ACC112 (cell line): Measurements from ENCODE around the gene ARMC3.

ENCODE experiments used
- H2AFZ ChIP-seq: fragments of 200-600 bp; sonication (generic); one replicate; pipeline ENCODE4 v1.6.0; 2017; ENCODE audit warnings: antibody characterized with exemption, low read length; ENCODE audit not compliant: unreplicated experiment
- H3K27ac ChIP-seq: fragments of 200-600 bp; sonication (generic); 2 replicates; pipeline ENCODE4 v1.5.1; 2014; ENCODE audit warnings: low read depth, mild to moderate bottlenecking, antibody characterized with exemption, low read length, moderate library complexity
- H3K27me3 ChIP-seq: fragments of 200-600 bp; sonication (generic); 2 replicates; pipeline ENCODE4 v1.6.1; 2014; ENCODE audit warnings: mild to moderate bottlenecking, antibody characterized with exemption, low read length, moderate library complexity, mixed read lengths; ENCODE audit not compliant: insufficient read depth
- H3K36me3 ChIP-seq: fragments of 200-600 bp; sonication (generic); 2 replicates; pipeline ENCODE4 v1.6.1; 2016; ENCODE audit warnings: mild to moderate bottlenecking, antibody characterized with exemption, low read length, moderate library complexity, mixed read lengths; ENCODE audit not compliant: insufficient read depth
- H3K4me1 ChIP-seq: fragments of 200-600 bp; sonication (generic); one replicate; pipeline ENCODE4 v1.6.1; 2016; ENCODE audit warnings: low read length, mixed read lengths; ENCODE audit not compliant: insufficient read depth, unreplicated experiment, control insufficient read depth
- H3K4me3 ChIP-seq: fragments of 200-600 bp; sonication (generic); 2 replicates; pipeline ENCODE4 v1.5.1; 2014; ENCODE audit warnings: mild to moderate bottlenecking, low read depth, low read length
- H3K79me2 ChIP-seq: fragments of 200-600 bp; sonication (generic); one replicate; pipeline ENCODE4 v1.6.0; 2016; ENCODE audit warnings: low read length; ENCODE audit not compliant: control insufficient read depth, unreplicated experiment, insufficient read depth

ARMC3 gene

GRCh38 chr10:22962817-22963216 lies 35.0 kb downstream of the ARMC3 start:
- Histone ChIP-seq H3K27ac (no peak overlapping the region), H3K4me3 (no peak overlapping the region), H3K4me1 (peaks cover 9% of the 10 kb centered on the region), H3K36me3 (no peaks in the 10 kb centered on the region), H2AFZ (no peak overlapping the region), H3K27me3 (no peaks in the 10 kb centered on the region), H3K79me2 (no peaks in the 10 kb centered on the region)

GRCh38 chr10:22969704-22970103 lies 41.9 kb downstream of the ARMC3 start:
- Histone ChIP-seq H3K4me3 (no peak overlapping the region), H3K27me3 (no peaks in the 10 kb centered on the region), H3K27ac (no peak overlapping the region), H3K4me1 (peaks cover 3% of the 10 kb centered on the region), H3K36me3 (no peaks in the 10 kb centered on the region), H3K79me2 (no peaks in the 10 kb centered on the region), H2AFZ (no peak overlapping the region)

DNA sequence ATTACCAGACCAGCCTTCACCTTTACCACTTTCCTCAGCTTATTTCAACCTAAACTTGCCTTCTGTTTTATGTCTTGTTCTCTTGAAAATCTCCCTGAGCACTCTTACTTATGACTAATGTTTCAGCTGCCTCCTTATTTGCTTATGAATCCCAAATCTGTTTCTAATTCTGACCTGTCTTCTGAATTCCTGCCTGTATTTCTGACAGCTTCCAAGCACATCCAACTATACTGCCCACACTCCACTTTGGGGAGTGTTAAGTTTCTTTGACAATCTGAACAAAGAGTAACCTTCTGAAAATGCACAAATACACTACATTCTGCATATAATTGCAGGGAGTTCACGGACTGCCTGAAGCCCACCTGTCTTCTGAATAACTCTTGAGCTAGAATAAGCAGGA lies 48.7 kb downstream of the ARMC3 start:
- no peaks in the 10 kb centered on the region for H3K4me1 ChIP-seq
- no peak overlapping the region for H2AFZ ChIP-seq
- H3K27ac ChIP-seq = no peak overlapping the region
- H3K27me3 ChIP-seq = no peaks in the 10 kb centered on the region
- H3K79me2 ChIP-seq = no peaks in the 10 kb centered on the region
- no peaks in the 10 kb centered on the region for H3K36me3 ChIP-seq
- no peak overlapping the region for H3K4me3 ChIP-seq

DNA sequence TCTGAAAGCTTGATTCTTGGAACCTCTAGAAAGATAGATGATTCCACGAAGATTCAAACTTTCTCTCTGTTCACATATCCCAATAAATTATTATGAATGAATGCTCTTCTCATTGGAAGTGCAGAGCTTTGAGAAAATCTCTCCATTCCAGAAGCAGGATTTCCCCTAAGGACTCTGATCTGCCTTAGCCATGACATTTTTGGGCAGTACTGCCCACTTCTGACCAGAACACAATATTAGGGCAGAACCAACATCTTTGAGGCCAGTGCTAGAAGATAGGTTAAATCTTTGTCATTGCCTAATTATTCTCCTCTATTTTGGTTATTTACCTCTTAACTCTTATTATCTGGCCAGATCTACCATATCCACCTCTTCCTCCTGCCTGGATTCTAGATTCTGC lies 49.9 kb downstream of the ARMC3 start:
- H3K36me3 ChIP-seq = no peaks in the 10 kb centered on the region

DNA sequence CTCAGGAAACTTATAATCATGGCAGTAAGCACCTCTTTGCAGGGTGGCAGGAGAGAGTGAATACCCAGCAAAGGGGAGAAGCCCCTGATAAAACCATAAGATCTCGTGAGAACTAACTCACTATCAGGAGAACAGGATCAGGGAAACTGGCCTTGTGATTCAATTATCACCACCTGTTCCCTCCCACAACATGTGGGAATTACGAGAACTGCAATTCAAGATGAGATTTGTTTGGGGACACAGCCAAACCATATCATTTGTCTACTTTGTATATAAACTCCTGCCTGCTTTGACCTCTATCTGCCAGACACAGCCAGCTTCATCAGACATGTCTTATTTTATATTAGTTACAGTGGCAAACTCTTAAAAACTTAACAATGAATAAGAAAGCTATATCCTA lies 50.4 kb downstream of the ARMC3 start:
- Histone ChIP-seq H3K36me3 (no peaks in the 10 kb centered on the region), H3K27ac (no peak overlapping the region), H3K79me2 (no peaks in the 10 kb centered on the region), H3K4me3 (no peak overlapping the region), H3K27me3 (no peaks in the 10 kb centered on the region), H2AFZ (no peak overlapping the region), H3K4me1 (no peaks in the 10 kb centered on the region)

More for the DNA sequence above, 49.9 kb downstream of the ARMC3 start:
- H3K27ac ChIP-seq = no peak overlapping the region
- H2AFZ ChIP-seq = no peak overlapping the region
- no peak overlapping the region for H3K4me3 ChIP-seq
- no peaks in the 10 kb centered on the region for H3K27me3 ChIP-seq
- H3K4me1 ChIP-seq = no peaks in the 10 kb centered on the region
- H3K79me2 ChIP-seq = no peaks in the 10 kb centered on the region

- Histone ChIP-seq H3K36me3 (no peaks in the 10 kb centered on the region), H2AFZ (no peak overlapping the region), H3K4me3 (no peak overlapping the region), H3K27ac (no peak overlapping the region), H3K79me2 (no peaks in the 10 kb centered on the region), H3K4me1 (no peaks in the 10 kb centered on the region), H3K27me3 (no peaks in the 10 kb centered on the region)
Observed at GRCh38 chr10:22978918-22979317, 51.1 kb downstream of the ARMC3 start.

GRCh38 chr10:22980822-22981221 lies 53.0 kb downstream of the ARMC3 start:
- Histone ChIP-seq H3K36me3 (no peaks in the 10 kb centered on the region), H3K27me3 (no peaks in the 10 kb centered on the region), H3K4me3 (no peak overlapping the region), H2AFZ (no peak overlapping the region), H3K79me2 (no peaks in the 10 kb centered on the region), H3K27ac (no peak overlapping the region), H3K4me1 (no peaks in the 10 kb centered on the region)

- Histone ChIP-seq H3K4me3 (no peak overlapping the region), H3K27me3 (no peaks in the 10 kb centered on the region), H3K27ac (no peak overlapping the region), H3K79me2 (no peaks in the 10 kb centered on the region), H3K4me1 (no peaks in the 10 kb centered on the region), H3K36me3 (no peaks in the 10 kb centered on the region), H2AFZ (no peak overlapping the region)
Observed at GRCh38 chr10:22984066-22984465, 56.2 kb downstream of the ARMC3 start.

GRCh38 chr10:22986771-22987542 lies 59.1 kb downstream of the ARMC3 start:
- Histone ChIP-seq H3K27me3 (peaks cover 10% of the 10 kb centered on the region), H3K79me2 (no peaks in the 10 kb centered on the region), H3K4me1 (no peaks in the 10 kb centered on the region), H2AFZ (no peak overlapping the region), H3K4me3 (no peak overlapping the region), H3K36me3 (no peaks in the 10 kb centered on the region), H3K27ac (no peak overlapping the region)

DNA sequence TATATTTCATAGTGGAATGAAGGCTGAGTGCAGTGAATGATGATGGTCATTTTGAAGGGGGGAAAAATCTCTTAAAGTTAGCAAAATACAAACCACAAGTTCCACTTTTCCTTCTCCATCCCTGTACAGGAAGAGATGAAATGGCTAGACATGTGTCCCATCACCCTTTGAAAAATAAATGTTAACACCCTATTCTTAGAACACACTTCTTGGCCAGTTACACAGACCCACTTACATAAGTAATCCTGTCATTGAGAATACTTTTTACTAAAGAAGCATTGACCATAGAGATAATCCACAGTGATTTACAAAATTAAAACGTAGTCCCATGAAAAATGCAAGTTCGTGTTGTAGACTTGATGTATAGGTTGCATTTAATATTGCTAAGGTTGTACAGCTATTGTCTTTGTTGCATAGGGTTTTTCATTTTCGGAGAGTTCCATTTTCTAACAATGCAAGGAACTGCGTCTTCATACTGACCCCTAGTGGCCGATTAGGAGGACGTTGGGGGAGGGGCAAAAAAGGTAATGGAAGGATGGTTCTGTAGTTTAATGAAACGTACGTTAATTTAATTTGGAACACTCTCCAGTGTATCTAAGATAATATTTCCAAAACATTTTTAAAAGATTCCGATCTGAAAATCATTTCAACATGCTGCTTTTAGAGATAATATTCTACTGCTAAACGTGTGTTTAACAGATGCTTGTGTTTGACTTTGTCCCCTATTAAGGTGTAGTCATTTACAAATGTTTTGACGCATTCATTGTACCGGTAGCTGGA lies 60.9 kb downstream of the ARMC3 start:
- Histone ChIP-seq H3K79me2 (no peaks in the 10 kb centered on the region), H2AFZ (peak overlapping the region; percentile 24), H3K36me3 (no peaks in the 10 kb centered on the region), H3K4me3 (0 out of 2 replicates have a peak overlapping the region, but pooled peaks have one; percentile 17), H3K4me1 (no peaks in the 10 kb centered on the region), H3K27me3 (peaks cover 27% of the 10 kb centered on the region), H3K27ac (no peak overlapping the region)

DNA sequence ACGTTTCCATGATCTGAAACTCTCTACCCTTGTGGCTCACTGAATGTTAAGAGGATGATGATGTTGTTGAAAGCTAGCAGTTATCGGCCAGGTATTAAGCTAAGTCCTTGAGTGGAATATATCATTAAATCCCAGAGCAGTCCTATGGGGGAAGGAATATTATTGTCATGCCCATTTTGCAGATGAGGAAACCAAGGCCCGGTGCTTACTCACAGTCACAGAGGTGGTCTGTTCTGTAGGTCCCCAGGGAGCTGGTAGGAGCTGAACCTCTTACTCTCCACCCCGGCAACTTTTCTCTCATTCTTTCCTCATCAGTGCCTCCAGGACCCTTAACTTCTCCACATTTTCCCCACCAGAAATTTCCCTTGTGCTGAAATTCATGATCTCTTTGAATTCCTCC lies 62.6 kb downstream of the ARMC3 start:
- Histone ChIP-seq H2AFZ (no peak overlapping the region), H3K4me1 (no peaks in the 10 kb centered on the region), H3K79me2 (no peaks in the 10 kb centered on the region), H3K4me3 (no peak overlapping the region), H3K27me3 (peaks cover 41% of the 10 kb centered on the region), H3K27ac (no peak overlapping the region), H3K36me3 (no peaks in the 10 kb centered on the region)
